WTC11 (cell line): Measurements from ENCODE around the gene FTCD. TPM values are rescaled to one million over a fixed set of nuclear protein-coding genes. Genes with fewer than 3 reads are reported as not detected.
A peak's percentile ranks its signal among the peaks of the same experiment; 100 is the strongest.

Experiments used
- ATAC-seq: fragments of 200-7000 bp; cut with Tn5 transposase; 2 replicates; pipeline ENCODE4 v1.10.0; 2021; ENCODE audit warnings: mild to moderate bottlenecking, moderate library complexity
- CTCF ChIA-PET: fragments of 300-600 bp; sonication (Branson Sonifier 250); formaldehyde crosslinking; loops from one replicate; lab custom pipeline; 2021; ENCODE audit warnings: antibody characterized with exemption; lab: Charles Lee
- POLR2A ChIA-PET: fragments of 350-600 bp; sonication (Branson Sonifier 250); formaldehyde crosslinking; loops from one replicate; lab custom pipeline; 2021; ENCODE audit warnings: antibody characterized with exemption; lab: Charles Lee
- DNase-seq: peaks from one replicate; pipeline ENCODE4 v3.0.0; 2021; ENCODE audit warnings: low spot score
- H3K27ac Mint-ChIP-seq: 2 replicates; pipeline ENCODE4 v1.8.0; 2021; ENCODE audit warnings: mixed read lengths
- H3K27me3 Mint-ChIP-seq: 2 replicates; pipeline ENCODE4 v1.8.0; 2021; ENCODE audit warnings: low read depth, mild to moderate bottlenecking, moderate library complexity, mixed read lengths
- H3K36me3 Mint-ChIP-seq: 2 replicates; pipeline ENCODE4 v1.8.0; 2021; ENCODE audit warnings: mixed read lengths
- H3K4me1 Mint-ChIP-seq: 2 replicates; pipeline ENCODE4 v1.8.0; 2022; ENCODE audit warnings: mixed read lengths
- H3K4me3 Mint-ChIP-seq: 2 replicates; pipeline ENCODE4 v1.8.0; 2021; ENCODE audit warnings: mild to moderate bottlenecking, moderate library complexity, mixed read lengths
- H3K9me3 Mint-ChIP-seq: 2 replicates; pipeline ENCODE4 v1.8.0; 2021; ENCODE audit warnings: mixed read lengths
- CREM ChIP-seq: sonication (generic); formaldehyde crosslinking; IDR thresholded peaks from 2 replicates; pipeline ENCODE4 v1.8.1; 2022; ENCODE audit warnings: mild to moderate bottlenecking, missing genetic modification reagents, moderate library complexity
- GRHL2 ChIP-seq: fragments of 250-450 bp; sonication (Bioruptor Pico); IDR thresholded peaks from 2 replicates; pipeline ENCODE4 v1.8.0; 2022; ENCODE audit warnings: mild to moderate bottlenecking, moderate library complexity; ENCODE audit not compliant: insufficient replicate concordance, severe bottlenecking
- GTF2I ChIP-seq: fragments of 250-450 bp; sonication (Bioruptor Pico); conservative IDR thresholded peaks from 2 replicates; pipeline ENCODE4 v1.4.0; 2021; ENCODE audit warnings: mild to moderate bottlenecking
- HMGA2 ChIP-seq: fragments of 250-450 bp; sonication (Bioruptor Pico); IDR thresholded peaks from 2 replicates; pipeline ENCODE4 v1.4.0; 2021; ENCODE audit warnings: mild to moderate bottlenecking, moderate library complexity
- JAZF1 ChIP-seq: fragments of 250-450 bp; sonication (Bioruptor Pico); IDR thresholded peaks from 2 replicates; pipeline ENCODE4 v1.9.0; 2021; ENCODE audit warnings: moderate library complexity, mild to moderate bottlenecking, inconsistent platforms
- JUN ChIP-seq: sonication (generic); formaldehyde crosslinking; IDR thresholded peaks from 2 replicates; pipeline ENCODE4 v1.8.0; 2023; ENCODE audit warnings: mild to moderate bottlenecking, missing genetic modification reagents
- MAX ChIP-seq: sonication (generic); formaldehyde crosslinking; IDR thresholded peaks from 2 replicates; pipeline ENCODE4 v1.8.0; 2022; ENCODE audit warnings: mild to moderate bottlenecking, missing genetic modification reagents
- NFE2L1 ChIP-seq: sonication (generic); formaldehyde crosslinking; IDR thresholded peaks from 2 replicates; pipeline ENCODE4 v1.8.1; 2023; ENCODE audit warnings: missing genetic modification reagents
- NFYB ChIP-seq: sonication (generic); formaldehyde crosslinking; conservative IDR thresholded peaks from 2 replicates; pipeline ENCODE4 v1.8.0; 2022; ENCODE audit warnings: low read depth, missing genetic modification reagents
- NR1H2 ChIP-seq: sonication (generic); formaldehyde crosslinking; IDR thresholded peaks from 2 replicates; pipeline ENCODE4 v1.9.0; 2021; ENCODE audit warnings: mild to moderate bottlenecking, moderate library complexity, missing genetic modification reagents
- PRRX2 ChIP-seq: fragments of 250-450 bp; sonication (Bioruptor Pico); IDR thresholded peaks from 2 replicates; pipeline ENCODE4 v1.8.0; 2021; ENCODE audit warnings: mild to moderate bottlenecking
- RORB ChIP-seq: fragments of 250-450 bp; sonication (Bioruptor Pico); IDR thresholded peaks from 2 replicates; pipeline ENCODE4 v1.9.0; 2021; ENCODE audit warnings: mild to moderate bottlenecking
- SOX15 ChIP-seq: fragments of 250-450 bp; sonication (Bioruptor Pico); IDR thresholded peaks from 2 replicates; pipeline ENCODE4 v1.9.0; 2021; ENCODE audit warnings: mild to moderate bottlenecking
- TEAD4 ChIP-seq: sonication (generic); formaldehyde crosslinking; IDR thresholded peaks from 2 replicates; pipeline ENCODE4 v1.8.0; 2022; ENCODE audit warnings: mild to moderate bottlenecking, missing genetic modification reagents
- ZNF671 ChIP-seq: fragments of 250-450 bp; sonication (Bioruptor Pico); IDR thresholded peaks from 2 replicates; pipeline ENCODE4 v1.8.0; 2021; ENCODE audit warnings: mild to moderate bottlenecking
- total RNA-seq: library from RNA; stranded (reverse); gene quantifications from 3 replicates; pipeline ENCODE4 v1.2.3, GENCODE V29; 2021
- TF ChIP-seq, protein P1 (sequence below): sonication (generic); formaldehyde crosslinking; IDR thresholded peaks from 2 replicates; pipeline ENCODE4 v1.8.1; 2022; ENCODE audit warnings: missing genetic modification reagents, borderline replicate concordance
- TF ChIP-seq, protein P2 (sequence below): fragments of 250-450 bp; sonication (Bioruptor Pico); IDR thresholded peaks from 2 replicates; pipeline ENCODE4 v1.8.0; 2021; ENCODE audit warnings: mild to moderate bottlenecking
- TF ChIP-seq, protein P3 (sequence below): sonication (generic); formaldehyde crosslinking; IDR thresholded peaks from 2 replicates; pipeline ENCODE4 v1.8.1; 2023; ENCODE audit warnings: mild to moderate bottlenecking, missing genetic modification reagents
- TF ChIP-seq, protein P4 (sequence below): sonication (generic); formaldehyde crosslinking; IDR thresholded peaks from 2 replicates; pipeline ENCODE4 v1.8.1; 2023; ENCODE audit warnings: mild to moderate bottlenecking, missing genetic modification reagents
- TF ChIP-seq, protein P5 (sequence below): sonication (generic); formaldehyde crosslinking; IDR thresholded peaks from 2 replicates; pipeline ENCODE4 v1.8.0; 2022; ENCODE audit warnings: mild to moderate bottlenecking, missing genetic modification reagents

Gene FTCD
- total RNA-seq, 1 experiment from 2014 or later: 6.1 TPM

DNA sequence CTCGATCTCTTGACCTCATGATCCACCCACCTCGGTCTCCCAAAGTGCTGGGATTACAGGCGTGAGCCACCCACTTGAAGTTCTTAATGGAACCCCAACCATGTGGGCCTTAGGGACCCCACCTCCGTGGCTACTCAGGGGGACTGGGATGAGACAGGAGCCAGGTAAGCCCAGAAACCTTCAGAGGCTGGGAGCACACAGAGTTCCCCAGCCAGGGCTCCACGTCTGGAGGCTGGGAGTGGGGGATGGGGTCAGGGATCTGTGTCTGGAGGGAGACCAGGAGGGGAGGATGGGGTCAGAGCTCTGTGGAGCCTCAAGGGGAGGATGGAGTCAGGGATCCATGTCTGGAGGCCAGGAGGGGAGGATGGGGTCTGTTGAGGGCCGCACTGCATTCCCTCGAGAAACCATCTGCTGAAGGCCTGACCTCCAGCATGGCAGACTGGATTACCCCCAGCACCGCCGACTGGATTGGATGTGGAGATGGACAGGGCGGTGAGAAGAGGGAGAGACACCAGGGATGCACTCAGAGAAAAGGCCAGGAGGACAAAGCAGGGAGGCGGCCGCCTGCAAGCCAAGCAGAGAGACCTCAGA, 2.1 kb upstream of the FTCD start:
- H3K4me3 Mint-ChIP-seq: no peak overlapping the region
- H3K27me3 Mint-ChIP-seq: no peaks in the 10 kb centered on the region
- peaks cover 6% of the 10 kb centered on the region for H3K36me3 Mint-ChIP-seq
- POLR2A ChIA-PET: no interaction called here
- ATAC-seq (no peak), DNase-seq (no peak)
- H3K9me3 Mint-ChIP-seq: no peaks in the 10 kb centered on the region
- H3K27ac Mint-ChIP-seq: no peak overlapping the region; the same call in 1 of the 2 replicates
- peaks cover 2% of the 10 kb centered on the region for H3K4me1 Mint-ChIP-seq
- CTCF ChIA-PET: interaction anchor here (0.7 kb wide), 1 partner anchor 14 kb away, joined by 3 read pairs; no protein-coding TSS in a partner anchor
- TF ChIP-seq, protein P1, sequence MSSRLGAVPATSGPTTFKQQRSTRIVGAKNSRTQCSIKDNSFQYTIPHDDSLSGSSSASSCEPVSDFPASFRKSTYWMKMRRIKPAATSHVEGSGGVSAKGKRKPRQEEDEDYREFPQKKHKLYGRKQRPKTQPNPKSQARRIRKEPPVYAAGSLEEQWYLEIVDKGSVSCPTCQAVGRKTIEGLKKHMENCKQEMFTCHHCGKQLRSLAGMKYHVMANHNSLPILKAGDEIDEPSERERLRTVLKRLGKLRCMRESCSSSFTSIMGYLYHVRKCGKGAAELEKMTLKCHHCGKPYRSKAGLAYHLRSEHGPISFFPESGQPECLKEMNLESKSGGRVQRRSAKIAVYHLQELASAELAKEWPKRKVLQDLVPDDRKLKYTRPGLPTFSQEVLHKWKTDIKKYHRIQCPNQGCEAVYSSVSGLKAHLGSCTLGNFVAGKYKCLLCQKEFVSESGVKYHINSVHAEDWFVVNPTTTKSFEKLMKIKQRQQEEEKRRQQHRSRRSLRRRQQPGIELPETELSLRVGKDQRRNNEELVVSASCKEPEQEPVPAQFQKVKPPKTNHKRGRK (CRISPR knock-in tag): no peak
- TF ChIP-seq ZNF671 (CRISPR knock-in tag): no peak
- no peak for TF ChIP-seq SOX15
- no peak for TF ChIP-seq RORB (CRISPR knock-in tag)
- TF ChIP-seq NFYB (CRISPR knock-in tag): no peak
- TF ChIP-seq, protein P2, sequence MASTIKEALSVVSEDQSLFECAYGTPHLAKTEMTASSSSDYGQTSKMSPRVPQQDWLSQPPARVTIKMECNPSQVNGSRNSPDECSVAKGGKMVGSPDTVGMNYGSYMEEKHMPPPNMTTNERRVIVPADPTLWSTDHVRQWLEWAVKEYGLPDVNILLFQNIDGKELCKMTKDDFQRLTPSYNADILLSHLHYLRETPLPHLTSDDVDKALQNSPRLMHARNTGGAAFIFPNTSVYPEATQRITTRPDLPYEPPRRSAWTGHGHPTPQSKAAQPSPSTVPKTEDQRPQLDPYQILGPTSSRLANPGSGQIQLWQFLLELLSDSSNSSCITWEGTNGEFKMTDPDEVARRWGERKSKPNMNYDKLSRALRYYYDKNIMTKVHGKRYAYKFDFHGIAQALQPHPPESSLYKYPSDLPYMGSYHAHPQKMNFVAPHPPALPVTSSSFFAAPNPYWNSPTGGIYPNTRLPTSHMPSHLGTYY (CRISPR knock-in tag): no peak
- no peak for TF ChIP-seq JAZF1 (CRISPR knock-in tag)
- no peak for TF ChIP-seq NR1H2 (CRISPR knock-in tag)
- no peak for TF ChIP-seq CREM (CRISPR knock-in tag)
- TF ChIP-seq GTF2I: no peak
- no peak for TF ChIP-seq TEAD4
- no peak for TF ChIP-seq JUN
- no peak for TF ChIP-seq NFE2L1 (CRISPR knock-in tag)
- TF ChIP-seq, protein P3, sequence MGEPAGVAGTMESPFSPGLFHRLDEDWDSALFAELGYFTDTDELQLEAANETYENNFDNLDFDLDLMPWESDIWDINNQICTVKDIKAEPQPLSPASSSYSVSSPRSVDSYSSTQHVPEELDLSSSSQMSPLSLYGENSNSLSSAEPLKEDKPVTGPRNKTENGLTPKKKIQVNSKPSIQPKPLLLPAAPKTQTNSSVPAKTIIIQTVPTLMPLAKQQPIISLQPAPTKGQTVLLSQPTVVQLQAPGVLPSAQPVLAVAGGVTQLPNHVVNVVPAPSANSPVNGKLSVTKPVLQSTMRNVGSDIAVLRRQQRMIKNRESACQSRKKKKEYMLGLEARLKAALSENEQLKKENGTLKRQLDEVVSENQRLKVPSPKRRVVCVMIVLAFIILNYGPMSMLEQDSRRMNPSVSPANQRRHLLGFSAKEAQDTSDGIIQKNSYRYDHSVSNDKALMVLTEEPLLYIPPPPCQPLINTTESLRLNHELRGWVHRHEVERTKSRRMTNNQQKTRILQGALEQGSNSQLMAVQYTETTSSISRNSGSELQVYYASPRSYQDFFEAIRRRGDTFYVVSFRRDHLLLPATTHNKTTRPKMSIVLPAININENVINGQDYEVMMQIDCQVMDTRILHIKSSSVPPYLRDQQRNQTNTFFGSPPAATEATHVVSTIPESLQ (CRISPR knock-in tag): no peak
- TF ChIP-seq, protein P4, sequence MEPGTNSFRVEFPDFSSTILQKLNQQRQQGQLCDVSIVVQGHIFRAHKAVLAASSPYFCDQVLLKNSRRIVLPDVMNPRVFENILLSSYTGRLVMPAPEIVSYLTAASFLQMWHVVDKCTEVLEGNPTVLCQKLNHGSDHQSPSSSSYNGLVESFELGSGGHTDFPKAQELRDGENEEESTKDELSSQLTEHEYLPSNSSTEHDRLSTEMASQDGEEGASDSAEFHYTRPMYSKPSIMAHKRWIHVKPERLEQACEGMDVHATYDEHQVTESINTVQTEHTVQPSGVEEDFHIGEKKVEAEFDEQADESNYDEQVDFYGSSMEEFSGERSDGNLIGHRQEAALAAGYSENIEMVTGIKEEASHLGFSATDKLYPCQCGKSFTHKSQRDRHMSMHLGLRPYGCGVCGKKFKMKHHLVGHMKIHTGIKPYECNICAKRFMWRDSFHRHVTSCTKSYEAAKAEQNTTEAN (CRISPR knock-in tag): no peak
- no peak for TF ChIP-seq GRHL2 (CRISPR knock-in tag)
- TF ChIP-seq PRRX2 (CRISPR knock-in tag): no peak
- no peak for TF ChIP-seq HMGA2 (CRISPR knock-in tag)

DNA sequence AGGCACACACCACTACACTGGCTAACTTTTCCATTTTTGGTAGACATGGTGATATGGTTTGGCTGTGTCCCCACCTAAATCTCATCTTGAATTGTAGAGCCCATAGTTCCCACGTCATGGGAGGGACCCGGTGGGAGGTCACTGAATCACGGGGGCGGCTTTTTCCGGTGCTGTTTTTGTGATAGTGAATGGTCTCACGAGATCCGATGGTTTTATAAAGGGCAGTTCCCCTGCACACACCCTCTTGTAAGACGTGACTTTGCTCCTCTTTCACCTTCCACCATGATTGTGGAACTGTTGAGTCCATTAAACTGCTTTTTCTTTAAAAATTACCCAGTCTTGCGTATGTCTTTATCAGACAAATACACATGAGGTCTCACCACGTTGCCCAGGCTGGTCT, 1.3 kb upstream of the FTCD start:
- Mint-ChIP-seq H3K36me3 (no peaks in the 10 kb centered on the region), H3K27ac (peak overlapping the region; percentile 85; the same call in 1 of the 2 replicates), H3K9me3 (no peaks in the 10 kb centered on the region), H3K4me3 (no peak overlapping the region), H3K4me1 (peaks cover 7% of the 10 kb centered on the region), H3K27me3 (no peaks in the 10 kb centered on the region)
- ChIA-PET CTCF (no interaction called here), POLR2A (no interaction called here)
- TF ChIP-seq, protein P5, sequence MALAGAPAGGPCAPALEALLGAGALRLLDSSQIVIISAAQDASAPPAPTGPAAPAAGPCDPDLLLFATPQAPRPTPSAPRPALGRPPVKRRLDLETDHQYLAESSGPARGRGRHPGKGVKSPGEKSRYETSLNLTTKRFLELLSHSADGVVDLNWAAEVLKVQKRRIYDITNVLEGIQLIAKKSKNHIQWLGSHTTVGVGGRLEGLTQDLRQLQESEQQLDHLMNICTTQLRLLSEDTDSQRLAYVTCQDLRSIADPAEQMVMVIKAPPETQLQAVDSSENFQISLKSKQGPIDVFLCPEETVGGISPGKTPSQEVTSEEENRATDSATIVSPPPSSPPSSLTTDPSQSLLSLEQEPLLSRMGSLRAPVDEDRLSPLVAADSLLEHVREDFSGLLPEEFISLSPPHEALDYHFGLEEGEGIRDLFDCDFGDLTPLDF (CRISPR knock-in tag): no peak
- TF ChIP-seq, protein P2 (CRISPR knock-in tag): no peak
- no peak for TF ChIP-seq MAX (CRISPR knock-in tag)
- no peak for TF ChIP-seq NFYB (CRISPR knock-in tag)
- TF ChIP-seq HMGA2 (CRISPR knock-in tag): no peak
- no peak for ATAC-seq
- DNase-seq: no peak
